Measurements from ENCODE around the gene KCP. TPM values are rescaled to one million over a fixed set of nuclear protein-coding genes. Genes with fewer than 3 reads are reported as not detected.

Gene KCP
- total RNA-seq, 4 donors from 2014 or later, result 0.16 to 2.3 (median 1.1) TPM

DNA sequence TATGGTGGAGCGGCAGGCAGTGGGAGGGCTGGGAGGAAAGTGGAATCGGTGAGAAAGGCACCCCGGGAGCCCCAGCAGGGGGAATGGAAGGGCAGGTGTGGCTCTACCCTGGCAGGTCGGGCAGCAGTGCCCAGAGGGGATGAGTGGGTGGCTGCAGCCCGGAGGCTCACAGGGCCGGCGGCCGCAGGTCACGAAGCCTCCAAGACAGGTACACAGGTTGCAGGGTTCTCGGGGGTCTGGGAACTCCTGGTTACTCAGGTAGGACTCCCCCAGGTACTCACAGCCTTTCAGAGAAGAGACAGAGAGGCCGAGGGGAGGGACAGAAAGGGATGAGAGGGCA is 21.8 kb downstream of the KCP start:
- TF ChIP-seq, protein P1, sequence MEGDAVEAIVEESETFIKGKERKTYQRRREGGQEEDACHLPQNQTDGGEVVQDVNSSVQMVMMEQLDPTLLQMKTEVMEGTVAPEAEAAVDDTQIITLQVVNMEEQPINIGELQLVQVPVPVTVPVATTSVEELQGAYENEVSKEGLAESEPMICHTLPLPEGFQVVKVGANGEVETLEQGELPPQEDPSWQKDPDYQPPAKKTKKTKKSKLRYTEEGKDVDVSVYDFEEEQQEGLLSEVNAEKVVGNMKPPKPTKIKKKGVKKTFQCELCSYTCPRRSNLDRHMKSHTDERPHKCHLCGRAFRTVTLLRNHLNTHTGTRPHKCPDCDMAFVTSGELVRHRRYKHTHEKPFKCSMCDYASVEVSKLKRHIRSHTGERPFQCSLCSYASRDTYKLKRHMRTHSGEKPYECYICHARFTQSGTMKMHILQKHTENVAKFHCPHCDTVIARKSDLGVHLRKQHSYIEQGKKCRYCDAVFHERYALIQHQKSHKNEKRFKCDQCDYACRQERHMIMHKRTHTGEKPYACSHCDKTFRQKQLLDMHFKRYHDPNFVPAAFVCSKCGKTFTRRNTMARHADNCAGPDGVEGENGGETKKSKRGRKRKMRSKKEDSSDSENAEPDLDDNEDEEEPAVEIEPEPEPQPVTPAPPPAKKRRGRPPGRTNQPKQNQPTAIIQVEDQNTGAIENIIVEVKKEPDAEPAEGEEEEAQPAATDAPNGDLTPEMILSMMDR (IDR thresholded peaks at IDR 0.05; ENCODE audit: low read depth), result no peak

DNA sequence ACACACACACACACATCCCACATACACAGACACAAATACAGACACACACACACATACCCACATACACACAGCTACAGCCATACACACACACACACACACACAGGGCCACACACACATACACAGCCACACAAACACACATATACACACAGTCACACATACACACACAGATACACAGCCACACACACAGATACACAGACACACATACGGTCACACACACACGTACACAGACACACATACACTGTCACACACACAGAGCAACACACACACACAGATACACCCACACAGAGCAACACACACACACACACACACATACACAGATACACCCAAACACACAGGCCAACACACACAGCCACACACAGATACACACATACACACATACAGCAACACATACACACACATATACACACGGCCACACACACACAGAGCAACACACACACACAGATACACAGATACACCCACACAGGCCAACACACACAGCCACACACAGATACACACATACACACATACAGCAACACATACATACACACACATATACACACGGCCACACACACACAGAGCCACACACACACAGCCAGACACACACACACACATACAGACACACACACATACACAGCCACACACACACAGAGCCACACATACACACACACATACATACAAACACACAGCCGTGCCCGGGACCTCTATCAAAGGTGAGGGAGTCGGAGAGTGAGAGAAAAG is 22.3 kb downstream of the KCP start:
- TF ChIP-seq, protein P1 (IDR thresholded peaks at IDR 0.05; ENCODE audit: low read depth), result no peak

DNA sequence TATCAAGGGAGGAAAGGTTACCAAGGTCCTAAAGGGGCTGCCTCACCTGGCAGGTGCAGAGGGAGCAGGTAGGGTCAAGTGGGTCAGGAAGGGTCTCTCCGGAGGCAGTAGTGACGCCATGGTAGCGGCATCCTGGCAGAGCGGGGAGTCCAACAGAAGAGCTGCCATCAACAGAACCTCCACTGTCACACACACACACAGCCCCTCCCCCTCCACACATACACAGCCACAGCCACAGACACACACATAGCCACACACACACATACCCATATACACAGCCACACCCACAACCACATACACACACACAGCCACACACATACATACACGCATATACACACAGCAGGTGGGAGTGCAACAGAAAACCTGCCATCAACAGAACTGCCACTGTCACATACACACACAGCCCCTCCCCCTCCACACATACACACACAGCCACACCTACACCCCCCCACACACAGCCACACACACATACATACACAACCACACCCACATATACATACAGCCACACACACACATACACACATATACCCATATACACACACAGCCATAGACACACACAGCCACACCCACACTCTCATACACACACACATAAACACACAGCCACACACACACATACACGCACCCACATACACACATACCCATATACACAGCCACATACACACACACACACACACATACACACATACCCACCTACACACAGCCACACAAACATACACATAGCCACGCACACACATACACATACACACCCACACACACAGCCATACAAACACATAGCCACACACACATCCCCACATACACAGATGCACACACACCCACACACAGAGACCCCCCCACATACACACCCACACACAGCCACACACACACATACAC is 23.1 kb downstream of the KCP start:
- TF ChIP-seq, protein P1 (IDR thresholded peaks at IDR 0.05; ENCODE audit: low read depth), result no peak

DNA sequence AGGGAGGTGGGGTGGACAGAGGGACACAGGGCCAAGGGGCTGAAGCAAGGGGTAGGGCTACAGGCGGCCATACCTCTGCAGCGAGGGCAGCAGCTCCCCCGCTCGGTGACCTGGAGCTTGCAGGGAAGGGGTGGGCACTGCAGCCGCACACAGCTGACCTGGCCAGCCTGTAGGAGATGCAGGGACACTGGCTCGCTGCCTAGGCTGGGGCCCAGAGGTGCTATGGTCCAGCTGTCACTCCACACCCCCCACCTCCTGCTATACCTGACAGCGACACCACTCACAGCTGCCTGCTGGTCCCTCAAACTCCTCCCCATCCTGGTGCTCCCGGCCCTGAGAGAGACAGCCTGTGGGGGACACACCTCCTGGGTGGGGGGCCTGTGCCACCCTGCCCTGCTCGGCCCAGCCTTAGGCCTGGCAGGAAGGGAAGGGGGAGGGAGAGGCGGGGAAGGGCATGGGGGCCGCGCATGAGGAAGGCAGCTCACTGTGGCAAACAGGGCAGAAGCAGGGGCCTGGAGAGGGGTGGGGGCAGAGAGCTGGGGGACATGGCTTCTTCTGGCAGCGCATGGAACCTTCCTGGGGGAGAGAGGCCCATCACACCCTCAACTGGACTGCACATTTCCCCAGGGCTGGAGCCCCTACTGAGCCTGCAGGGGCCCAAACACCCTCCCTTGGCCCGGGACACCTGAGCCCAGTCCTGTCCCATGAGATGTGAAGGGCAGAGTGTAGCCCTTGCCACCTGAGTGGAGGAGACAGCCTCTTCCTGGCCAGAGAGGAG is 23.9 kb downstream of the KCP start:
- TF ChIP-seq, protein P1 (IDR thresholded peaks at IDR 0.05; ENCODE audit: low read depth), result no peak

DNA sequence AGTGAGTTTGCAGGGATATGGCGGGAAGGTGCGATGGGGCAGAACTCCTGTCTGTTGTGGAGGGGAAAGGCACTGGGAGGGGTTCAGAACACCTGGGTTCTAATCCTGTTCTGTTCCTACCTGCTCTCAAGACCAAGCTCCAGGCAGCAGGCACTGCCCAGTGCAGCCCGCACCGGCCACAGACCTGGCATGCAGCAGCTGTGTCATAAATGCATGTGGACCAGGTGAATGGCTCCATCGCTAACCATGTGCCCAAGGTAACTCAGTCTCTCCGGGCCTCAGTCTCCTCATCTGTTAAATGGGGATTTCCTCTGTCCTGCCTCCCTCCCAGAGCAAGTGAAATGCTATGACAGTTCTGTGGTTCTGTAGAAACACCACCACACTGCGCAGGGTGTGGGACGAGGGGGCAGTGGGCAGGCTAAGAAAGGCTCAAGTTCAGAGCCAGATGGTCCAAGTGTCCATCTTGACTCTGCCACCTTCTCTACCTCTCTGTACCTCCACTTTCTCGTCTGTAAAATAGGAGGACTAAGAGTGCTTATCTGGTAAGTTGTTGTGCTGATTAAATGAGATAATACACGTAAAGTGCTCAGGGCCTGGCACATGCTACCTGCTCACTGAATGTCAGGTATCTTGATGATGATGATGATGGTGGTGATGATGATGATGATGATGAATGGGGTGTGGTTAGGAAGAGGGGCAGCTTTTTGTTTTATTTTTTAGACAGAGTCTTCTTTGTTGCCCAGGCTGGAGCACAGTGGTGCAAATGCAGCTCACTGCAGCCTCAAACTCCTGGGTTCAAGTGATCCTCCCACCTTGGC is 24.9 kb downstream of the KCP start:
- TF ChIP-seq, protein P1 (IDR thresholded peaks at IDR 0.05; ENCODE audit: low read depth), result no peak

DNA sequence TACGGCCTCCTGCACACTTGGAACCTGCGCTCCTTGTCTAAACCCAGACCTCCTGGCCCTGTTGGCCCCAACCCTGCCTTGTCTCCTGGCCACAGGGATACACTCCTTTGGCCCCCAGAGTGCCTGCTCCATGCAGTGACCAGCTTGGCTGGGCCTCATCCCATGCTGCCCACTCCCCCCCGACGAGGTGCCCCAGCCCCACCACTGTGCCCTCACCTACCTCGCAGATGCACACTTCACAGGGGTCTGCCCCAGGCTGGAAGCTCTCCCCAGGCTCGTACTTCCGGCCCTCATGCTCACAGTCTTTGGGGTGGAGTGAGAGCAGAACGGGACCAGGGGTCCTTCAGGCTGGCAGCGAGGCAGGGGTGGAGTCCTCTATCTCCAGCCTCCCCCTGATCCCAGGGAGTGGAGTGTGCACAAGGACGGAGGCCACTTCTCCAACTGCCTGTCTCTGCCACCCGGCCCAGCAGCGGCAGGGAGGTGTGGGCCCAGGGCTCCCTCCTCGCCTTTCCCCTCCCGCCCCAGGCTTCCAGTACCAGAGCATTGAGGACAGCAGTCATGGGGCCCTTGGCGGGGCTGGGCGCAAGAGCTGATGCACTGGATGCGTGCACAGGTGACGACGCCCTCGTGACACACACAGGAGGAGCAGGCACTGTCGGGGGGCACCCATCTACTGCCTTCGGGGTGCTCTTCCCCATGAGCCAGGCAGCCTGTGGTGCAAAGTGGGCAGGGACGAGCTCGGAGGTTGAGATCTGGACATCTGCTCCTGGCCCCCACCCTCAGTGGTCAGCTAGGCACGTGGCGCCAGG is 25.7 kb downstream of the KCP start:
- TF ChIP-seq, protein P1 (IDR thresholded peaks at IDR 0.05; ENCODE audit: low read depth), result no peak
